Measurements from ENCODE around the gene ABCD1.

- TF ChIP-seq CTCF (IDR thresholded peaks at IDR 0.05) (no peak), POLR2A (IDR thresholded peaks at IDR 0.05) (no peak), POLR2AphosphoS5 (IDR thresholded peaks at IDR 0.05) (no peak)
Observed at GRCh38 chrX:153700967-153701366, 23.7 kb upstream of the ABCD1 start.
